ENCODE measurements around the gene SULT2B1.

SULT2B1 gene

GRCh38 chr19:48634424-48635262 is 82.7 kb downstream of the SULT2B1 start:
- peak; percentile 95 for DNase-seq (ENCODE audit: low read depth)

- no peak for DNase-seq (ENCODE audit: low read depth)
These were observed 83.4 kb downstream of the SULT2B1 start for GRCh38 chr19:48635263-48635965.

GRCh38 chr19:48635966-48636858 is 84.2 kb downstream of the SULT2B1 start:
- DNase-seq (ENCODE audit: low read depth): no peak

- DNase-seq (ENCODE audit: low read depth): no peak
These were observed 85.0 kb downstream of the SULT2B1 start, which contains the start of gene DBP for GRCh38 chr19:48636859-48637448. DBP (minus strand) TSS chr19:48637379; CDS start chr19:48636994, 385 bp downstream.

- peak; percentile 98 for DNase-seq (ENCODE audit: low read depth)
These were observed 85.5 kb downstream of the SULT2B1 start for GRCh38 chr19:48637449-48637947.

- peak; percentile 94 for DNase-seq (ENCODE audit: low read depth)
These were observed 86.2 kb downstream of the SULT2B1 start for GRCh38 chr19:48637948-48638830.

GRCh38 chr19:48638831-48639381 is 86.9 kb downstream of the SULT2B1 start:
- no peak for DNase-seq (ENCODE audit: low read depth)

- no peak for DNase-seq (ENCODE audit: low read depth)
These were observed 87.8 kb downstream of the SULT2B1 start for GRCh38 chr19:48639483-48640375.

GRCh38 chr19:48641850-48642249 is 89.9 kb downstream of the SULT2B1 start:
- DNase-seq (ENCODE audit: low read depth): no peak

- DNase-seq (ENCODE audit: low read depth): no peak
These were observed 90.9 kb downstream of the SULT2B1 start for GRCh38 chr19:48642862-48643261.

GRCh38 chr19:48644355-48644754 is 92.4 kb downstream of the SULT2B1 start:
- no peak for DNase-seq (ENCODE audit: low read depth)

GRCh38 chr19:48644839-48645619 is 93.1 kb downstream of the SULT2B1 start:
- peak; percentile 60 for DNase-seq (ENCODE audit: low read depth)

GRCh38 chr19:48645620-48646000 is 93.6 kb downstream of the SULT2B1 start:
- no peak for DNase-seq (ENCODE audit: low read depth)

GRCh38 chr19:48646001-48646721 is 94.2 kb downstream of the SULT2B1 start, which contains the start of gene CA11:
CA11 (minus strand) TSS chr19:48646187; CDS start chr19:48645632, 555 bp downstream.
- peak; percentile 67 for DNase-seq (ENCODE audit: low read depth)

- no peak for DNase-seq (ENCODE audit: low read depth)
These were observed 94.8 kb downstream of the SULT2B1 start for GRCh38 chr19:48646722-48647216.

GRCh38 chr19:48648134-48648533 is 96.2 kb downstream of the SULT2B1 start:
- no peak for DNase-seq (ENCODE audit: low read depth)
